ENCODE results near the gene CLCF1.
A peak's percentile ranks its signal among the peaks of the same experiment; 100 is the strongest.

The CLCF1 gene

DNA sequence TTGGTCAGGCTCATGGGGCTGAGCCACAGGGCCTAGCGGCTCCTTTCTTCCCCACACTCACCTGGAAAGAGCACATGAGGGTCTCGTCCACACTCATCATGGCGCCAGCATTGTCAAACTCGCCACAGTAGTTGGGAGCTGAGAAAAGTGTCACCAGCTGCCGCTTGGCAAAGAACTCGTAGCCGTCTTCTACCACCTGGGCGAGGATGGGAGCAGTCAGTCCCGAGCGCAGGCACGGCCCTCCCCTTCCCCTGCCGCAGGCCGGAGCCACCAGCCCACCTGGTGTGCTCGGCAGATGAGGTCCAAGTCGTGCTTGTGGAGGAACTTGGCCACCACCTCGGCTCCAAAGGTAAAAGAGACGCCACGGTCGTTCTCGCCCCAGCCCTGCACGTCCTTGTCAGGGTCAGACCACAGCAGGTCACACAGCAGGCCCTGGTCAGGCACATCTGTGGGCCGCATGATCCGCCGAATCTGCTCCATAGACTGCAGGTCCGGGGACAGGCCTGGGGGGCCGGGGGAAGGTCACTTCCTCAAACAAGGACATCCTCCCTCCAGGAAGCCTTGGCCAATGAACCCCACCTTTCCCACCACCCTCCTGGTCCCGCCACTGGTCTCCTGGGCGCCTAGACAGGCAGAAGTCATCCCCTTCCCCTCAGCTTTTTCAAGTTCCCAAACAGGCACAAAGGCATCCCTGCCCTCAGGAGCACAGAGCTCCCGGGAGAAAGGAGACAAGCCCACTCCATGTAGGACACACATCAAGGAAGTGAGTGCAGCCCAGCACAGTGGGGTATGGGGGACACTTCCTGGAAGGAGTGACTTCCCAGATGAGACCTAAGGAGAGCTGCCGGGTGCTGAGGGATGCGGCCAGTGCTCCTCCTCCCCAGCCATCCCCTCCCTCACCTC lies 25.5 kb upstream of the CLCF1 start:
- DNase-seq = peak in 1 of 42 donors; percentile 35
- intact Hi-C loops (cut with DNase I) = no loop called here

DNA sequence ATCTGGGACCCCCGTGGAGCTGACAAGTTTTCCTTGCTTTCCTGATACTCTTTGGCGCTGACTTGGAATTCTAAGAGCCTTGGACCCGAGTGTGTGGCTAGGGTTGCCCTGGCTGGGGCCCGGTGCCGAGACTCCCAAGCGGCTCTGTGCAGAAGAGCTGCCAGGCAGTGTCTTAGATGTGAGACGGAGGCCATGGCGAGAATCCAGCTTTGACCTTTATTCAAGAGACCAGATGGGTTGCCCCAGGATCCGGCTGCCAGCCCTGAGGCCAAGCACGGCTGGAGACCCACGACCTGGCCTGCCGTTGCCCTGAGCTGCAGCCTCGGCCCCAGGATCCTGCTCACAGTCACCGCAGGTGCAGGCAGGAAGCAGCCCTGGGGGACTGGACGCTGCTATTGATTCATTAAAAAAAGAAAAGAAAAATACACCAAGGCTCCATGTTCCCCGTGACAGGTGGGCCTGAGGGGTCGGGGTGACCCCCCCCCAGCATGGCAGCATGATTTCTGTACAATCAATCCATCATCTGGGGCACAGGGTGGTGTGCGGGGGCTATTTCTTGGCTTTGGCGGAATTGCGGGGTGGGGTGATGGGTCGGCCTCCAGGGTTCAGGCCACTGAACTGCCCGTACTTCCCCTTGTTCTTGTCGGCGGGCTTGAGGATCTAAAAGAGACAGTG lies 24.7 kb upstream of the CLCF1 start:
- peak in 2 of 42 donors; percentile 14 to 21 for DNase-seq
- intact Hi-C loops (cut with DNase I) = no loop called here

DNA sequence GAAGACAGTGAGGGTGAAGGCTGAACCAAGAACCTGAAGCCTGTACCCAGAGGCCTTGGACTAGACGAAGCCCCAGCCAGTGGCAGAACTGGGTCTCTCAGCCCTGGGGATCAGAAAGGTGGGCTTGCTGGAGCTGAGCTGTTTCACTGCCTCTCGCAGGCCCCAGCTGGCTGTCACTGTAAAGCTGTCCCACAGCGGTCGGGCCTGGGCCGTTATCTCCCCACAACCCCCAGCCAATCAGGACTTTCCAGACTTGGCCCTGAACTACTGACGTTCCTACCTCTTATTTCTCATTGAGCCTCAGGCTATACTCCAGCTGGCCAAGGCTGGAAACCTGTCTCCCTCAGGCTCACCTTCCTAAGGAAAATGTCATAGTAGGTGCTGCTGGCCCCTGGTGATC lies 24.1 kb upstream of the CLCF1 start:
- DNase-seq = peak in 1 of 42 donors; percentile 13
- intact Hi-C loops (cut with DNase I) = no loop called here

GRCh38 chr11:67396587-67397389 lies 23.4 kb upstream of the CLCF1 start:
- intact Hi-C loops (cut with DNase I) = no loop called here
- peak in 3 of 42 donors; percentile 3 to 13 (median 10) for DNase-seq

DNA sequence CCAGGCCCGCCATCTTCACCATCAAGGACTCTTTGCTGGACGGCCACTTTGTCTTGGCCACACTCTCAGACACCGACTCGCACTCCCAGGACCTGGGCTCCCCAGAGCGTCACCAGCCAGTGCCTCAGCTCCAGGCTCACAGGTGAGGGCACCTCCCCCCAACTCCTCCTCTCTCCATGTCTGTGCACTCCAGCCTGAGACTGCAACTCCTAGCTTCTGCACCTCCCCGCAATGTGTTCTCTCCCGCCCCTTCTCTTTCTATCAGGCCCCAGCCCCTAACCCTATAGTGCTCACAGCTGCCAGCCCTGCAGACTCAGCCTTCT lies 22.8 kb upstream of the CLCF1 start:
- DNase-seq = peak in 7 of 42 donors; percentile 21 to 70 (median 44)
- intact Hi-C loops (cut with DNase I) = no loop called here

DNA sequence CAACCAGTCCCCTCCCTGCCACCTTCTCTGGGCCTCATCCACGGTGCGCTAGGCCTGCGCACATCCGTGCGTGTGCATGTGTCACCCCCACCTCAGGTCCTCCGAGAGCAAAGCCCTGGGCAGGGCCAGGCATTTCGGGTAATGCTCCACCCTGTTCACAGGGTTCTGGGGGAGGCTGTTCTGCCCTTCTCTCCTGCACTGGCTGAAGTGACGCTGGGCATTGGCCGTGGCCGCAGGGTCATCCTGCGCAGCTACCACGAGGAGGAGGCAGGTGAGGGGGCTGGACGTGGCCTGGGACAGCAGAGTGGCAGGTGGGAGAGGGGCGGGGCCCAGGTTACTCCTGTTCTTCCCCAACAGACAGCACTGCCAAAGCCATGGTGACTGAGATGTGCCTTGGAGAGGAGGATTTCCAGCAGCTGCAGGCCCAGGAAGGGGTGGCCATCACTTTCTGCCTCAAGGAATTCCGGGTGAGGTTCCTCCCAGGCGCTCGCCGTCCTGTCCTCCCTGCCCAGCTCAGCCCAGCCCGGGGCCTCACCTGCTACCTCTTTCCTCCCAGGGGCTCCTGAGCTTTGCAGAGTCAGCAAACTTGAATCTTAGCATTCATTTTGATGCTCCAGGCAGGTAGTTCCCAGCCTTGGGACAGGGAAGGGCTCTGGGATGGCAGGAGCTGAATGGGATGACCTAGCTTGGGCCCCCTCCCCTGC lies 22.3 kb upstream of the CLCF1 start:
- intact Hi-C loops (cut with DNase I) = no loop called here
- peak in 1 of 42 donors; percentile 4 for DNase-seq

DNA sequence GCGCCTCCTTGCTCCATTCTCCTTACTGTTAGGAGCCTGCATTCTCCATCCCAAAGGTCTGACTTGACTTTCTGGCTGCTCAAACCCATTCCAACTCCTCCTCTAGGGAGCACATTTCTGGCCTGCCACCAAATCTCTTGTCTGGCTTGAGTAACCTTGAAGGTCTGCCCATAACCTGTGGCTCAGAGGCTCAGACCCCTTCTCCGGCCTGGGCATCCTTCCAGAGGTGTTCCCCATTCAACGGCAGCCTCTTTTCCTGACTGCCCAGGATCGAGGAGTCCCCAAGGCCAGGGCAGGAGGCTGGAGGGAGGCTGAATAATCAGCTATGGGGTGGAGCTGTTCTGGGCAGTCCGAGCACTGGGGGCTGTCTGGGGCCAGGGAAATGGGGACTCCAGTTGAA lies 20.6 kb upstream of the CLCF1 start:
- DNase-seq = no peak
- intact Hi-C loops (cut with DNase I) = loop anchor here (5.0 kb wide), 2 partner anchors 42 to 113 kb away; partner anchors contain the start of genes CDK2AP2, PITPNM1 and POLD4

- intact Hi-C loops (cut with DNase I) = loop anchor here (5.0 kb wide), 2 partner anchors 41 to 114 kb away; partner anchors contain the start of genes CDK2AP2, PITPNM1 and POLD4
- DNase-seq = no peak
These were observed 20.0 kb upstream of the CLCF1 start for GRCh38 chr11:67393437-67393836.

DNA sequence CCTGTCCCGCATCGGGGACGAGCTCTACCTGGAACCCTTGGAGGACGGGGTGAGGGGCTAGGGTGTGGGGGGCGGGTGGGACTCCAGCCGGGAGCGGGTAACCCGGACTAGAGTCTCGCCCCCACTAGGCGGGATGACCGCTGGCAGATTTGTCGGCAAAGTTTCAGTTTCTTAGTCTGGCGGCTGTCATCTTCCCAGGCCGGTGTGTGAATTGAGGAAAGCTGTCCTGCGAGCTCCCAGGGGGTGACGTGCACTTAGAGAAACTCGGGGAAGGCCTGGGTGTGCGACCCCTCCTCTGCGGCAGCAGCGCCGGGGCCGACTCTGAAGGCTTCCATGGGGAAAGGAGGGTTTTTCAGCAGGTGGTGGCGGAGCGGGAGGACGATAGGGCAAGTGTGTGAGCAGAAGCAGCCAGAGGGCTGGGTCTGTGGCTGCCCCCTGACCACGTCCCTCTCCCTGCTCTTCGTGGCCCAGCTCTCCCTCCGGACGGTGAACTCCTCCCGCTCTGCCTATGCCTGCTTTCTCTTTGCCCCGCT lies 18.9 kb upstream of the CLCF1 start:
- intact Hi-C loops (cut with DNase I) = loop anchor here (5.0 kb wide), 2 partner anchors 40 to 115 kb away; partner anchors contain the start of genes CDK2AP2, PITPNM1 and POLD4
- DNase-seq = peak in 1 of 42 donors; percentile 8

GRCh38 chr11:67391304-67392182 lies 18.1 kb upstream of the CLCF1 start, which contains the start of gene RAD9A:
Gene RAD9A, plus strand, starts transcription at chr11:67391986. Its CDS starts 59 bp downstream, at chr11:67392045.
- intact Hi-C loops (cut with DNase I) = loop anchor here (5.0 kb wide), 2 partner anchors 39 to 116 kb away; partner anchors contain the start of genes CDK2AP2, PITPNM1 and POLD4
- peak; percentile 92 to 99 (median 96) for DNase-seq

- intact Hi-C loops (cut with DNase I) = loop anchor here (5.0 kb wide), 2 partner anchors 39 to 116 kb away; partner anchors contain the start of genes CDK2AP2, PITPNM1 and POLD4
- no peak for DNase-seq
These were observed 17.5 kb upstream of the CLCF1 start for GRCh38 chr11:67390947-67391303.

- intact Hi-C loops (cut with DNase I) = no loop called here
- peak in 2 of 42 donors; percentile 48 to 70 for DNase-seq
These were observed 16.1 kb upstream of the CLCF1 start for GRCh38 chr11:67389477-67389876.

GRCh38 chr11:67387518-67387917 lies 14.1 kb upstream of the CLCF1 start:
- intact Hi-C loops (cut with DNase I) = no loop called here
- DNase-seq = no peak

DNA sequence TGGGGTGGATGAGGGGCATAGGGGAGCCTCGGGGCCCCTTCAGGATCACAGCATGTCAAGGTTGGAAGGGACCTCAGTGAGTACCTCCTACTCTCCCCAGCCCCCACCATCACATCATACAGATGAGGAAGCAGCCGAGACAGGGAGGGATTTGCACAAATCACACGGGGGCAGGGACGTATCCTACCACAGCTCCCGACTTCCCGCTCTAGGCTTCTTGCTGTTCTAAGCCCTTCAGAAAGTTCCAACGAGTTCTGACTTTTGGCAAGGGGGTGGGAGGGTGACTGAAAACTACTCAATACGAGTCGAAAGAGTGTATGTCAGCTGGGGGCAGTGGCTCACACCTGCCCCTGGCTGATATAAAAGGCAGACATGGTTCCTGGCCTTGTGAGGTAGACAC lies 13.7 kb upstream of the CLCF1 start:
- DNase-seq = peak in 1 of 42 donors; percentile 8

DNA sequence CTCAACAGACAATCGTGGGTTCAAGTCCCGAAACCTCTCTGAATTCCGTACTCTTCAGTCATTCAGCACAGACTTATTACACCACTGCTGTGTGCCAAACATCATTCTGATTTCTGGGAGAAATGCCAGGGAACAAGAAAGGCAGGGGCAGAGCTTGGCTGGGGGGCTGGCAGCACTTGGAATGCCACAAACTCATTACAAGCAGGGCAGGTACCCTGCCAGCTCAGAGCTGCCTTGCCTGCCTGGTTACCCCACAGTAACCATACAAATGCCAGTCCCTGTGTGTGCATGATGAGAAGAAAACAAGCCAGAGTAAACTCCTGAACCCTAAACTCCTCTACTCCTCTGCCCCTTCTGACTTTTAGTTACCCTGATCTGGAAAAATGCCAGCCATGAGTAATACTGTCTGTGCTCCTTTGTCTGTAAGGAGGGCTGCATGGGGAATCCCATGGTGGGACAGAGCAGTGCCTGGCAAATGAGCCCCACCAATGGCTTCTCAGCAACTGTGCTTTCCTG lies 11.5 kb upstream of the CLCF1 start:
- intact Hi-C loops (cut with DNase I) = no loop called here
- DNase-seq = peak in 12 of 42 donors; percentile 43 to 78 (median 60)

More for the DNA sequence above, 13.7 kb upstream of the CLCF1 start:
- intact Hi-C loops (cut with DNase I) = no loop called here

DNA sequence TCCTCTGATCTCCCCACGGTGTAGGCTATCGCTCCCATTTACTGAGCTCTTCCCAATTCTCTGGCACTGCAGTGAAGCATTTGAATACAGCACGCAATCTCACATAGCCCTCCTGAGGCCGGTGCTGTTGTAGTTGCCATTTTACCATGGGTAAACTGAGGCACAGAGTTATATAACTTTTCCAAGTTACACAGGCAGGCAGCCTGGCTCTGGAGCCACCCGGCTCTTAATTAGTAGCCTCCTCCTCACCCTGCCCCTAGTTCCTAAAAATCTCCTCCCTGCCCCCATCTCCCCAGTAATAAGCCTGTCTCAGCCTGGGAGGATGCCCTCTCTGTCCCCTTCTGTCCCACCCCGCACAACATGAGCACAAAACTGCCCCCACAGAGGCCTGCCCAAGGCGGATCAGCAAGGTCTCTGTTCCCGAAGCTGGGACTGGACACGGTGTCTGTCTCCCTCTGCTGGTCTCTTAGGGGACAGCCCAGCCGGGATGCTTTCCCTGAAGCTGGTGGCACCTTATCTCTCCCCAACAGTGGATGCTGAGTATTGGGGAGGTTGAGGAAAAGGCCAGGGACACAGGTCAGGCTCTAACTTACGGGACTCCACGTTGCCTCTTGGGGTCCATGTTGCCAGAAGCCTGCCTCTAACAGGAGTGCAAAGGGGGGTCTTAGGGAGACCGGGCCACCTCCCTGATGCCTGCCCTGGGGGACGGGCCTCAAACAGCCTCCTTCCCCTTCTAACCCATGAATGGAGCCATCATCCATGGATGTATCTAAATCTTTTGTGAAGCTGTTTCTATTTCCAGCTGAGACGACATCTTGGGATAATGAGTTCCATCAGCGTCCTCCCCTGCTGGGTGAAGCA lies 9.1 kb upstream of the CLCF1 start:
- intact Hi-C loops (cut with DNase I) = no loop called here
- peak; percentile 59 to 93 (median 86) for DNase-seq
